Stimulated activated CD4-positive, alpha-beta T cell treated with anti-CD3 and anti-CD28 coated beads, TNF-alpha, amount 100 ng/mL, for 1 hour (primary cell): Measurements from ENCODE around the gene PLCG1.
"Not testable (repeated sequence)": the region's sequence is repeated elsewhere in the genome, so short reads cannot be mapped to it uniquely, and the experiment has no call there.

Experiments used
- DNase-seq, 3 donors: peaks; one replicate each; pipeline ENCODE4 v3.0.0-alpha.2; 2020; ENCODE audit warnings: low read depth in 3 of 3, low spot score in 1 of 3

The PLCG1 gene

DNA sequence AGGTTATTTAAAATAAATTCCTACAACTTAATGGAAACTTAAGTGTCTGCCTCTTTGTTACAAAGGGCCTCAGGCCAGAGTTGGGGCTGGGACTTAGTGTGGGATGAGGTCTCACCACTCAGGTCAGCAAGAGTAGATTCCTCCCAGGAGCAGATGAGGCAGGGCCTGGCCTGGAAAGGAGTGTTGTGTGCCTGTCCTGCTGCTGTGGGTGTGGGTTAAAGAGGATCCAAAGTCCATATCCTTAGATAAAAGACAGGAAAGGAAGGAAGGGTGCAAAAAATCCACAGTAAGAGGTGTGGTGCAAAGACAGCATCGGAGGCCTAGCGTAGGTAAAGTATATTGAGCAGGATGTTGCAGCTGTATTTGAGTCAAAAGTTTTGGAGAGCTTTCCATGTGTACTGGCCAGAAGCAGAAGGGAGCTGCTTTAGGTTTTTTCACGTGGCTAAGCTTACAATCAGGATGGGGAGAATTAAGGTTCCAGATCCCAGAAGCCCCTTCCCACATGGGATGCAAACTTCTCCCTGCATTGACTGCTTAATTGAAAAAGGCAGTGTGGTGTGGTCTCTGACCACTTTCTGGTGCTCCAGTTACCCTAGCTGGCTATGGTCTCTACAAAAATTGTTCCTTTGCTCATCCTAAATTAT, 12.8 kb upstream of the PLCG1 start:
- no peak for DNase-seq

- DNase-seq, result no peak
Measured at GRCh38 chr20:41125530-41126457, 11.5 kb upstream of the PLCG1 start.

DNA sequence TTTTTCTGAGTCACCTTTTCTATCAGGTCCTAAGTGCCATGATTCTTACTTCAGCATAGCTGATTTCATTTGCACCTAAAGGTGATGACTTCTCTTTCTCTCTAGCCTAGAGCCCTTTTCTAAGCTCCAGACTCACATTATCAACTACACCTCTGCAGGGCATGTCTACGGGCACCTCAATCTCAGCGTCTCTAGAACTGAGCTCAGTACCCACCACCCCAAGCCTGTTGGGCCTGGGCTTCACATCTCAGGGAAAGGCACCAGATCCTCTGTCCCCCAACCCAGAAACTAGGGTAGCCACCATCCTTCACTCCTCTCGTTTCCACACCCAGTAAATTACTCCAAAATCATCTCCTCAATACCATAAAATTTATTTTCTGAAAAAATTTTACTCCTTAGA, 10.6 kb upstream of the PLCG1 start:
- no peak for DNase-seq

- DNase-seq, result not testable (repeated sequence)
Measured at GRCh38 chr20:41128317-41128716, 9.0 kb upstream of the PLCG1 start.

DNA sequence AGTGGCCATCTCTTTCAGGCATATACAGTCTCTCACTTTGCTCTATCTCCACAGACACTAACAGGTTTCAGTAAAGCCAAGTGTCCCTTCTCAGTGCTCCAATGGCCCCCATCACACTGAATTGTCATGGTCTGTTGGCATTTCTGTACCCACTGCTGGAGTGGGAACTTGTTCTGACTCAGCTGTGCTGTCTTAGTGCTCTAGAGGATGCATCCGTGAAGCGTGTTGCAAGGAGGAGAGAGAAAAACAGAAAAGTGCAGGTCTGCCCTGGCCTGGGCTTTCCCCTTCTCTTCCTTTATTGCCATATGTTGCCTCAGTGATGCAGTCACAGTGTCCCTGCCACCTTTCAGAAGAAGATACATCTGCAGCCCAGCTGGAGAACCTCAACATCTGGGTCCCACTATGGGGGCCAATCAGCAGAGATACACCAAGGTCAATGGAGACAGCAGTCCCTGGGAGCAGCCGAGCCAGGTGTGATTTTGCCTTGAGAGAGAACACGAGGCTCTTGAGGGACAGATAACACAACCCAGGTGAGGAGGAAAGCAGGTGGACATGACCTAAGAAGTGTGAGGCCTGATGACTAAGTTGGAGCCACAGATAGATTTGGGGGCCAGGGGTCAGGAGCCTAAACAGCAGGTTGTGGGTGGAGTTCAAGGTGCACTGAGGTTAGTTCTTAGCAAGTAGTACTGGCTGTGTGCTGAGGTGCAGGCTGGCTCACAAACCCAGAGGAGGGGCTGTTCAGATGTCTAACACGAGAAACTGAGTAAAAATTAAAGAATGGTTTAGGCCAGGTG, 5.6 kb upstream of the PLCG1 start:
- DNase-seq, result no peak

GRCh38 chr20:41132388-41132775, 5.0 kb upstream of the PLCG1 start:
- not testable (repeated sequence) for DNase-seq

GRCh38 chr20:41133709-41134361, 3.5 kb upstream of the PLCG1 start:
- no peak for DNase-seq

DNA sequence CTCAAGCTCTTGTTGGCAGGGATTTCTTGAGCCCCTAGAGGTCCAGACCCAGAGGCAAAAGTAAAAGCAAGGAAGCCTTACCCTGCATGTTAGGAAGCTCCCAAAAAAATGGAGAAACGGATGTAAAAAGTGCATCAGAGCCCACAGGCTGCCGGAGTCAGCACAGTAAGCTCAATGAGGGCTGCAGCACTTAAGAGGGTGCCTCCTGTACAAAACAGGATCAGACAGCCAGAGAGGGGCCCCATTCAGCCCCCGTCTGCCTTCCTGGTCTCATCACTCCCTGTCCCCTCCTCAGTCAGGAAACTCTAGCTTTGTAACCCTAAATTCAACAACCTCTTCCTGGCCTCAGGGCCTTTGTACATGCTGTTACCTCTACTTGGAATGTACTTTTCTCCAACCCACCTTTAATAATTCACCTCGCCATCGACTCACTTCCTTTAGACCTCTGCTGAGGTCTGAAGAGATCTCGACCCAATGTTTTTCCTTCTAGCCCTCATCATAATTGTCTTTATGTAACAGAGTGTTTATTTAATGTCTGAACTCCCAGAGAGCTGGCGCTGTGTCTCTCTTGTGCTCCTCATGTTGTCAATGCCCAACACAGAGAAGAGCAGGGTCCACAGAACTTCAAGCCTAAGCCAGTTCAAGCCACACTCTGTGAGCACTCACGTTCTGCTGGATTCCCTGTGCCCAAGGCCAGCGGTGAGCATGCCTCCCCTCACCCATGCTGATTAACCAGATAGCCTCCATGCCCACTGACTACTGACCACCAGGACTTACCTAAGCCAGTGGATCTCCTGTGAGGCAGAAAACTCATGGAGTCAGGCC, 2.8 kb upstream of the PLCG1 start:
- DNase-seq, result no peak

GRCh38 chr20:41135187-41135887, 2.0 kb upstream of the PLCG1 start:
- DNase-seq, result peak in 2 of 3 donors; percentile 39 to 49

- DNase-seq, result no peak
Measured at GRCh38 chr20:41135888-41136679, 1.3 kb upstream of the PLCG1 start.

DNA sequence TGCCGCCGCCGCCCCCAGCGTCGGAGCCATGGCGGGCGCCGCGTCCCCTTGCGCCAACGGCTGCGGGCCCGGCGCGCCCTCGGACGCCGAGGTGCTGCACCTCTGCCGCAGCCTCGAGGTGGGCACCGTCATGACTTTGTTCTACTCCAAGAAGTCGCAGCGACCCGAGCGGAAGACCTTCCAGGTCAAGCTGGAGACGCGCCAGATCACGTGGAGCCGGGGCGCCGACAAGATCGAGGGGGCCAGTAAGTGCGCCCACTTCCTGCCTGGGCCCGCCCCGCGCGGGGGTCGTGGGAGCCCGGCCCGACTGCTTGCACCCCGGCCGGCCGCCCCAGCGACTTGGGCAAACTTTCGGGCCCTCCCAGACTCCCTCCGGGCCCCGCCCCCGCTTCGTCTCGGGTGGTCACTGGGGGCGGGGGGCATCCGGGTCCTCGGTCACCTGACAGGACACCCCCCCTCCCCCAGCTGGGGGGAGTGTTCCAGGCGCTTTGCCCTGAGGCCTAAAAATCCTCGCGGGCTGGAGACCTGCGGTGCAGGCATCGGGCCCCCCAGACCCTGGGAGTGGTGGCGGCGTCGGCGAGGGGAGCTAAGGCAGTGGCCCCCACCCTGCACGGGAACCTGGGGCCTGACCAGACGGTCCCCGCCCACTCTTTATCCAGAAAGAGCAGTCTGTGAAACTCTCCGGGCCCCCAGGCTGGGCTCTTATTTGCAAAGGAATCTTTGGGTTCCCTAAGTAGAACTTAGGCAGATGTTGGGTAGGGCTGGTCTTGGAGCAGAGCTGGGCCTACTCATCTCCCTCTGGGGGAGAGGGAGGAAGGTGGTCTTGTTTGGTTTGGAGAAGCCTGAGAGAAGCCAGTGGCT, 501 bp downstream of the PLCG1 start:
- peak in 1 of 3 donors; percentile 27 for DNase-seq

DNA sequence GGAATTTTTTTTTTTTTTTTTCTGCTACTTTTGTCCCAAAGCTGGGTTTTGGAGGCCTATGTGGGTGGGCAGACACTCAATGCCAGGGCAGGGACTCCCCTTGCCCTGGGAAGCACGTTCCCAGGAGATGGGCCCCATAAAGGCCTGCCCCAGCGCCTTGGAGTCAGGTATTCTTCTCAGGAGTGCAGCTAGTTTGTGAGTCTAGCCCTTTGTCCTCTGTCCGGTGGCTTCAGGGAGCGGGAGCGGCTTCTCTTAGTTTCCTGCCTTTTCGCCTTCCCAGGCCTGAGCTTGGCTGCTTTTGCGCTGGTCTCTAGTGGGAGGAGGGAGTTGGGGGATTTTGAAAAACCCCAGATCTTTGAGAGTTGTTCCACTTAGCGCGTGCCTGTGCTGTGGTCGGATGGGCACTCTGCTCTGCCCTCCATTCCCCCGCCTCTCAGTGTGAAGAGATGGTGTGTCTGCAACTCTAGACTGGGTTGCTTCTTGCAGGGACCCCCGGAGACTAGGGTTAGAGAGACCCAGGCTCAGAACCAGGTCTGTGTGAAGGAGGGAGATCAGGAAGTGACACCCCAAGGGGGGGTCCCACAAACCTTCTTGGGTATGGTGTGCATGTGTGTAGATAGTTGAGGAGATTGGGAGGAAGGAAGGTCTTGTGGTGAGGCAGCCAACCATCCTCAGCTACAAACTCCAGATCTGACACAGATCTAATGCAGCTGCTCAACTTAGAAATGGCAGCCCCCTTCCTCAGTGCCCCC, 1.3 kb downstream of the PLCG1 start:
- DNase-seq, result no peak

DNA sequence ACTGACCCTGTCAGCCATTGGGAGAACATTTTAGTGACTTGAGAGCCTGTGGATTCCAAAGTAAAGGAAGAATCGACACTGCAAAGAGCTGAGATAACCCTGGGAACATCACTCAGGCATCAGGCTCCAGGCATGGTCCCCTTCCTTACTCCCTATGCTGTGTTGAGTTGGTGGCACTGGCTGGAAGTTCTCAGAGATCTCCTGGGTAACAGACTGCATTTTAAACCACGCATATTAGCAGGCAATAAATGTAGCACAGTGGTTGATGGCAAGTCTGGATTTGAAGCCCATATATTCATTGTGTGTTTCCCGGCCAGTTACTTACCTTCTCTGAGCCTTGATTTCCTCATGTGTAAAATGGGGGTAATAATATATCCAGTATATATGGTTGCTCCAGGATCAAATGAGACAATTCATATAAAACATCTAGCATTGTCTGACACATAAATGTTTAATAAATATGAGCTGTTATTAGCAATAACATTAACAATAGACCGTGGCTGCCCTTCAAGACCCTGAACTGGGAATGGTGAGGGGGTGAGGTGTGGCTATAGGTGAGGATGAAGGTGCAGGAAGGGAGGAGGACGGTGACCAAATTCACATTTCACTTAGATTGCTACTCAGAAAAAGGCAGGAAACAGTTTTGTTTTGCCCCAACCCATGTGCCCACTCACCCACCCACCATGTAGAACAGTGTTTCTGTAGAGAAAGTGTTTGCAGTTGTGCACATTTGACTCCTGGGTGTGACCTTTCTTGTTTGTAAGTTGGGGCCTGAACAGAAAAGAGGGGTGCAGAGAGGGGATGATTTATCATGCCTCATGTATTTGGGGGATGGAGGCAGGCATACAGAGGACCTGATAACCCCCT, 2.1 kb downstream of the PLCG1 start:
- no peak for DNase-seq

DNA sequence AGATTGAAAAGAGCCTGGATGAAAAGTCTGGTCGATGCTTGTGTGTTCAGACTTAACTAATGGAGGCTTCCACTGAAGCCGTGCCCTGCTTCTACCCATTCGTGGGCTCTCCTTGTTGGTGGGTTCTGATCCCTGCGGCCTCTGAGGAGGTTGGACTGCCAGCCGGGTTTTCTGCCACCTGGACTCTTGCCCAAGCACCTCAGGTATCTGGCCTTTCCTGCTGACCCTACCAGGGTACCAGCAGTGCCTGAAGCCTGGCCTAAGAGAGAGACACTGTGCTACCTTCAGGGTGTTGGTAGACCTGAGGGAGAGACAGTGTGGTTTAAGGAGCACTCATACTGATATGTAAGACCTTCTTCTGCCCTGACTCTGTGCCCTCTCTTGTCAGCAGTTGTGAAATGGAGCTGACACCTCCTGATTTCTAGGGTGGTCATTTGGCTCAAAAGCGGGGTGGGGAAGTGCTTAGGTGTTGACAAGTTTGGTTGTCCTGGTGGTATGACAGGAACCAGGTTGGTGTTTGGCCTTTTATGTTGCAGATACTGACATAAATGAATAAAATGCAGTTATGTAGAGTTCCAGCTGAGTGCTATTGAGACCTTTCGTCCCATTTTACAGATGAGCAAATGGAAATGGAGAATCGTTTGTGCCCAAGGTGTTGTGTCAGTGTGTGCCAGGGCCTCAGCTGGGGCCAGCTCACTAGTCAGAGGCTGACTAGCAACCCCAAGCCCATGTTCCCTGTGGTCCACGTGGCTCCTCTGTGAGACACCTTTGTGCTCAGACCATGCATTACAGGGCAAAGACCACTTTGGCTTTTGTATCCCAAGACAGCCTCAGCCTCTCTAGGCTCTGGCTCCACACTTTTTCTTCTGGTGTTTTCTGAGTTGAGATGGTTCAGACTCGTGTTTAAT, 3.1 kb downstream of the PLCG1 start:
- no peak for DNase-seq

GRCh38 chr20:41141153-41141815, 3.9 kb downstream of the PLCG1 start:
- no peak for DNase-seq
